CD14-positive monocyte (primary cell): ENCODE results near the gene DCPS. TPM values are rescaled to one million over a fixed set of nuclear protein-coding genes. Genes with fewer than 3 reads are reported as not detected.

ENCODE experiments used
- DNase-seq, 3 donors: peaks; one replicate each; pipeline ENCODE4 v3.0.0-alpha.2; 2011 to 2022
- H2AFZ ChIP-seq: 2 replicates; pipeline ENCODE4 v1.6.0; 2012; ENCODE audit warnings: mild to moderate bottlenecking, low read depth, low read length, inconsistent platforms; ENCODE audit not compliant: insufficient read depth, poor library complexity, severe bottlenecking
- H3K27ac ChIP-seq, 2 donors: 1 replicate in 1 of 2; 2 replicates in 1 of 2; pipeline ENCODE4 v1.5.1; 2012 to 2013; ENCODE audit warnings: low read length in 2 of 2, control low read depth in 1 of 2, inconsistent platforms in 1 of 2, low read depth in 1 of 2, mild to moderate bottlenecking in 1 of 2
- H3K27me3 ChIP-seq, 2 donors: one replicate each; pipeline versions ENCODE4 v1.6.0 to v1.6.1; 2011 to 2013; ENCODE audit warnings: low read length in 2 of 2; ENCODE audit not compliant: control insufficient read depth in 2 of 2, insufficient read depth in 2 of 2
- H3K36me3 ChIP-seq, 2 donors: replicated peaks in 1 of 2; 1 replicate in 1 of 2; 2 replicates in 1 of 2; pipeline versions ENCODE4 v1.5.1 to v1.6.1; 2012 to 2013; ENCODE audit warnings: low read length in 2 of 2, control low read depth in 1 of 2, inconsistent platforms in 1 of 2, mild to moderate bottlenecking in 1 of 2; ENCODE audit not compliant: insufficient read depth in 2 of 2, control insufficient read depth in 1 of 2
- H3K4me1 ChIP-seq, 2 donors: 1 replicate in 1 of 2; 2 replicates in 1 of 2; pipeline versions ENCODE4 v1.5.1 to v1.6.1; 2012 to 2013; ENCODE audit warnings: low read length in 2 of 2, control low read depth in 1 of 2, inconsistent platforms in 1 of 2, mild to moderate bottlenecking in 1 of 2, moderate library complexity in 1 of 2; ENCODE audit not compliant: insufficient read depth in 2 of 2, control insufficient read depth in 1 of 2
- H3K4me2 ChIP-seq: replicated peaks from 2 replicates; pipeline ENCODE3; 2012; ENCODE audit warnings: low read length, moderate library complexity, mild to moderate bottlenecking; ENCODE audit not compliant: poor library complexity, severe bottlenecking; ENCODE audit errors: extremely low read depth
- H3K4me3 ChIP-seq, 3 experiments: fragments of 200-600 bp in 1 of 3; sonication (generic) in 1 of 3; replicated peaks in 1 of 3; 1 replicate in 2 of 3; 2 replicates in 1 of 3; pipeline ENCODE4 v1.5.1; 2011 to 2013; ENCODE audit warnings: low read length in 3 of 3, mild to moderate bottlenecking in 3 of 3, control low read depth in 2 of 3, low read depth in 2 of 3, inconsistent platforms in 1 of 3, moderate library complexity in 1 of 3
- H3K79me2 ChIP-seq: 2 replicates; pipeline ENCODE4 v1.6.0; 2012; ENCODE audit warnings: mild to moderate bottlenecking, control low read depth, inconsistent platforms, low read length, moderate library complexity; ENCODE audit not compliant: insufficient read depth
- H3K9ac ChIP-seq: 2 replicates; pipeline ENCODE4 v1.6.0; 2017; ENCODE audit warnings: low read length, mild to moderate bottlenecking; ENCODE audit not compliant: insufficient read depth, poor library complexity, severe bottlenecking
- H3K9me3 ChIP-seq, 2 donors: replicated peaks in 1 of 2; 1 replicate in 1 of 2; 2 replicates in 1 of 2; pipeline versions ENCODE4 v1.5.1 to v1.6.1; 2012 to 2013; ENCODE audit warnings: low read length in 2 of 2, control low read depth in 1 of 2; ENCODE audit not compliant: control insufficient read depth in 1 of 2, insufficient read depth in 1 of 2
- H4K20me1 ChIP-seq: 2 replicates; pipeline ENCODE4 v1.6.0; 2012; ENCODE audit warnings: mild to moderate bottlenecking, low read length, control low read depth, moderate library complexity; ENCODE audit not compliant: insufficient read depth
- H3K27ac Mint-ChIP-seq, 7 donors: one replicate each; pipeline ENCODE4 v1.8.0; 2020; ENCODE audit warnings: mild to moderate bottlenecking in 7 of 7, mixed read lengths in 7 of 7, moderate library complexity in 6 of 7, inconsistent platforms in 2 of 7
- H3K27me3 Mint-ChIP-seq, 3 donors: one replicate each; pipeline ENCODE4 v1.8.0; 2021 to 2022; ENCODE audit warnings: low read depth in 3 of 3, mild to moderate bottlenecking in 3 of 3, mixed read lengths in 3 of 3, moderate library complexity in 3 of 3, inconsistent platforms in 1 of 3
- H3K36me3 Mint-ChIP-seq, 2 donors: one replicate each; pipeline ENCODE4 v1.8.0; 2020; ENCODE audit warnings: mixed read lengths in 2 of 2, inconsistent platforms in 1 of 2, mild to moderate bottlenecking in 1 of 2
- H3K4me1 Mint-ChIP-seq: one replicate; pipeline ENCODE4 v1.8.0; 2020; ENCODE audit warnings: mild to moderate bottlenecking, mixed read lengths
- H3K4me3 Mint-ChIP-seq, 2 donors: one replicate each; pipeline ENCODE4 v1.8.0; 2020; ENCODE audit warnings: mild to moderate bottlenecking in 2 of 2, mixed read lengths in 2 of 2, moderate library complexity in 1 of 2
- H3K9me3 Mint-ChIP-seq, 7 donors: one replicate each; pipeline ENCODE4 v1.8.0; 2020 to 2022; ENCODE audit warnings: mixed read lengths in 7 of 7, mild to moderate bottlenecking in 6 of 7, moderate library complexity in 6 of 7, inconsistent platforms in 2 of 7
- WGBS: methylation state at CpG from one replicate; pipeline ENCODE4 v1.1.5; 2013; ENCODE audit warnings: missing lambda C conversion rate; ENCODE audit not compliant: insufficient coverage; 5-methylcytosine and 5-hydroxymethylcytosine counted together
- intact Hi-C, 2 donors: fragments of 100-400 bp; cut with micrococcal nuclease; formaldehyde crosslinking; loops; one replicate each; pipeline versions ENCODE4 v1.15.0 to v1.15.1; 2023
- polyA plus RNA-seq, 3 donors: library from polyadenylated mRNA; depleted of rRNA in 1 of 3; unstranded in 2 of 3; stranded (reverse) in 1 of 3; fragments of 300-500 nt in 2 of 3; fragments of >200 nt in 1 of 3; fragmentation: Illumina TruSeq in 2 of 3; gene quantifications; 1 replicate in 2 of 3; 2 replicates in 1 of 3; pipeline ENCODE4 v1.2.3, GENCODE V29; 2012 to 2021
- TF ChIP-seq, protein P1 (sequence below): fragments of 200-600 bp; IDR thresholded peaks from one replicate; pipeline ENCODE4 v1.8.0; 2022; ENCODE audit warnings: antibody characterized with exemption, mild to moderate bottlenecking

DCPS gene
- polyA plus RNA-seq, 3 donors = 26.3 to 30.7 (median 30.4) TPM

- DNase-seq = no peak
These were observed 47.0 kb downstream of the DCPS start for GRCh38 chr11:126350836-126351235.

GRCh38 chr11:126352163-126352562 lies 48.3 kb downstream of the DCPS start:
- H3K4me1 ChIP-seq = peaks cover 43 to 58% of the 10 kb centered on the region in 2 donors
- peaks cover 92% of the 10 kb centered on the region for H3K79me2 ChIP-seq
- no peak overlapping the region for H3K9ac ChIP-seq
- H2AFZ ChIP-seq = no peak overlapping the region
- H3K36me3 ChIP-seq = peaks cover 14 to 16% of the 10 kb centered on the region in 2 donors
- no peaks in the 10 kb centered on the region for H3K9me3 Mint-ChIP-seq
- no peak overlapping the region for H3K4me3 ChIP-seq
- DNase-seq = no peak
- peak overlapping the region in 1 of 2 donors; percentile 29 for H3K27ac ChIP-seq
- H3K27ac Mint-ChIP-seq = peak overlapping the region in 4 of 7 donors; percentile 12 to 84 (median 24)
- peaks cover 0 to 9% (median 0%) of the 10 kb centered on the region in 3 donors for H3K27me3 Mint-ChIP-seq
- no peaks in the 10 kb centered on the region for H3K9me3 ChIP-seq
- H3K4me3 Mint-ChIP-seq = no peak overlapping the region
- peaks cover 5% of the 10 kb centered on the region for H4K20me1 ChIP-seq
- WGBS = 11% methylated on average over 3 of the region's 3 CpGs
- peaks cover 22 to 23% of the 10 kb centered on the region in 2 donors for H3K36me3 Mint-ChIP-seq
- no peak overlapping the region for H3K4me2 ChIP-seq
- intact Hi-C loops = no loop called here
- TF ChIP-seq, protein P1, sequence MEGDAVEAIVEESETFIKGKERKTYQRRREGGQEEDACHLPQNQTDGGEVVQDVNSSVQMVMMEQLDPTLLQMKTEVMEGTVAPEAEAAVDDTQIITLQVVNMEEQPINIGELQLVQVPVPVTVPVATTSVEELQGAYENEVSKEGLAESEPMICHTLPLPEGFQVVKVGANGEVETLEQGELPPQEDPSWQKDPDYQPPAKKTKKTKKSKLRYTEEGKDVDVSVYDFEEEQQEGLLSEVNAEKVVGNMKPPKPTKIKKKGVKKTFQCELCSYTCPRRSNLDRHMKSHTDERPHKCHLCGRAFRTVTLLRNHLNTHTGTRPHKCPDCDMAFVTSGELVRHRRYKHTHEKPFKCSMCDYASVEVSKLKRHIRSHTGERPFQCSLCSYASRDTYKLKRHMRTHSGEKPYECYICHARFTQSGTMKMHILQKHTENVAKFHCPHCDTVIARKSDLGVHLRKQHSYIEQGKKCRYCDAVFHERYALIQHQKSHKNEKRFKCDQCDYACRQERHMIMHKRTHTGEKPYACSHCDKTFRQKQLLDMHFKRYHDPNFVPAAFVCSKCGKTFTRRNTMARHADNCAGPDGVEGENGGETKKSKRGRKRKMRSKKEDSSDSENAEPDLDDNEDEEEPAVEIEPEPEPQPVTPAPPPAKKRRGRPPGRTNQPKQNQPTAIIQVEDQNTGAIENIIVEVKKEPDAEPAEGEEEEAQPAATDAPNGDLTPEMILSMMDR = no peak
- H3K27me3 ChIP-seq = no peaks in the 10 kb centered on the region
- peaks cover 55% of the 10 kb centered on the region for H3K4me1 Mint-ChIP-seq

More at GRCh38 chr11:126350836-126351235, 47.0 kb downstream of the DCPS start:
- peak overlapping the region in 1 of 2 donors; percentile 57 for H3K27ac ChIP-seq
- 61% methylated on average over 3 of the region's 5 CpGs for WGBS
- no peak overlapping the region for H3K4me2 ChIP-seq
- no peak overlapping the region for H2AFZ ChIP-seq
- H3K9ac ChIP-seq = no peak overlapping the region
- TF ChIP-seq, protein P1 = no peak
- H3K4me1 Mint-ChIP-seq = peaks cover 53% of the 10 kb centered on the region
- H3K9me3 ChIP-seq = no peaks in the 10 kb centered on the region
- no peaks in the 10 kb centered on the region for H3K9me3 Mint-ChIP-seq
- peaks cover 14 to 16% of the 10 kb centered on the region in 2 donors for H3K36me3 ChIP-seq
- peak overlapping the region in 5 of 7 donors; percentile 0 to 74 (median 26) for H3K27ac Mint-ChIP-seq
- no peak overlapping the region for H3K4me3 ChIP-seq
- H4K20me1 ChIP-seq = no peaks in the 10 kb centered on the region
- H3K79me2 ChIP-seq = peaks cover 83% of the 10 kb centered on the region
- peaks cover 24 to 34% of the 10 kb centered on the region in 2 donors for H3K36me3 Mint-ChIP-seq
- intact Hi-C loops = no loop called here
- no peaks in the 10 kb centered on the region for H3K27me3 ChIP-seq
- peaks cover 0 to 4% (median 0%) of the 10 kb centered on the region in 3 donors for H3K27me3 Mint-ChIP-seq
- no peak overlapping the region for H3K4me3 Mint-ChIP-seq
- H3K4me1 ChIP-seq = peaks cover 39 to 55% of the 10 kb centered on the region in 2 donors
